ENCODE data around the gene TTC21A.

The TTC21A gene

GRCh38 chr3:39141171-39141995 lies 33.9 kb downstream of the TTC21A start:
- Histone ChIP-seq H3K9ac (ENCODE audit: low read length) (no peak overlapping the region), H3K4me1 (ENCODE audit: control insufficient read depth, low read depth, low read length) (no peaks in the 10 kb centered on the region), H3K9me3 (ENCODE audit: control insufficient read depth, low read depth, low read length) (no peaks in the 10 kb centered on the region), H3K27me3 (ENCODE audit: control insufficient read depth, insufficient read depth, low read length) (no peaks in the 10 kb centered on the region), H3K36me3 (ENCODE audit: control insufficient read depth, low read depth, low read length) (peaks cover 37% of the 10 kb centered on the region), H3K27ac (ENCODE audit: low read length) (no peak overlapping the region), H3K4me3 (ENCODE audit: low read length) (no peak overlapping the region)

- H3K4me3 ChIP-seq (ENCODE audit: low read length), result no peak overlapping the region
- H3K27me3 ChIP-seq (ENCODE audit: control insufficient read depth, insufficient read depth, low read length), result no peaks in the 10 kb centered on the region
- H3K9me3 ChIP-seq (ENCODE audit: control insufficient read depth, low read depth, low read length), result no peaks in the 10 kb centered on the region
- peaks cover 4% of the 10 kb centered on the region for H3K4me1 ChIP-seq (ENCODE audit: control insufficient read depth, low read depth, low read length)
- no peak overlapping the region for H3K9ac ChIP-seq (ENCODE audit: low read length)
- H3K36me3 ChIP-seq (ENCODE audit: control insufficient read depth, low read depth, low read length), result peaks cover 37% of the 10 kb centered on the region
- no peak overlapping the region for H3K27ac ChIP-seq (ENCODE audit: low read length)
Observed at GRCh38 chr3:39142067-39142466, 34.6 kb downstream of the TTC21A start.

GRCh38 chr3:39143051-39143885 lies 35.8 kb downstream of the TTC21A start:
- H3K27me3 ChIP-seq (ENCODE audit: control insufficient read depth, insufficient read depth, low read length), result no peaks in the 10 kb centered on the region
- peaks cover 14% of the 10 kb centered on the region for H3K4me1 ChIP-seq (ENCODE audit: control insufficient read depth, low read depth, low read length)
- no peak overlapping the region for H3K27ac ChIP-seq (ENCODE audit: low read length)
- no peak overlapping the region for H3K4me3 ChIP-seq (ENCODE audit: low read length)
- no peak overlapping the region for H3K9ac ChIP-seq (ENCODE audit: low read length)
- H3K36me3 ChIP-seq (ENCODE audit: control insufficient read depth, low read depth, low read length), result peaks cover 37% of the 10 kb centered on the region
- no peaks in the 10 kb centered on the region for H3K9me3 ChIP-seq (ENCODE audit: control insufficient read depth, low read depth, low read length)

GRCh38 chr3:39144095-39144747 lies 36.7 kb downstream of the TTC21A start:
- no peaks in the 10 kb centered on the region for H3K27me3 ChIP-seq (ENCODE audit: control insufficient read depth, insufficient read depth, low read length)
- H3K4me3 ChIP-seq (ENCODE audit: low read length), result no peak overlapping the region
- H3K27ac ChIP-seq (ENCODE audit: low read length), result no peak overlapping the region
- H3K36me3 ChIP-seq (ENCODE audit: control insufficient read depth, low read depth, low read length), result peaks cover 37% of the 10 kb centered on the region
- no peak overlapping the region for H3K9ac ChIP-seq (ENCODE audit: low read length)
- no peaks in the 10 kb centered on the region for H3K9me3 ChIP-seq (ENCODE audit: control insufficient read depth, low read depth, low read length)
- peaks cover 24% of the 10 kb centered on the region for H3K4me1 ChIP-seq (ENCODE audit: control insufficient read depth, low read depth, low read length)

- Histone ChIP-seq H3K4me3 (ENCODE audit: low read length) (no peak overlapping the region), H3K9me3 (ENCODE audit: control insufficient read depth, low read depth, low read length) (no peaks in the 10 kb centered on the region), H3K9ac (ENCODE audit: low read length) (no peak overlapping the region), H3K27me3 (ENCODE audit: control insufficient read depth, insufficient read depth, low read length) (no peaks in the 10 kb centered on the region), H3K27ac (ENCODE audit: low read length) (no peak overlapping the region), H3K36me3 (ENCODE audit: control insufficient read depth, low read depth, low read length) (peaks cover 37% of the 10 kb centered on the region), H3K4me1 (ENCODE audit: control insufficient read depth, low read depth, low read length) (peaks cover 30% of the 10 kb centered on the region)
Observed at GRCh38 chr3:39144748-39145380, 37.4 kb downstream of the TTC21A start.

- H3K36me3 ChIP-seq (ENCODE audit: control insufficient read depth, low read depth, low read length), result peaks cover 37% of the 10 kb centered on the region
- no peaks in the 10 kb centered on the region for H3K9me3 ChIP-seq (ENCODE audit: control insufficient read depth, low read depth, low read length)
- H3K27ac ChIP-seq (ENCODE audit: low read length), result no peak overlapping the region
- H3K9ac ChIP-seq (ENCODE audit: low read length), result no peak overlapping the region
- no peak overlapping the region for H3K4me3 ChIP-seq (ENCODE audit: low read length)
- H3K4me1 ChIP-seq (ENCODE audit: control insufficient read depth, low read depth, low read length), result peaks cover 42% of the 10 kb centered on the region
- H3K27me3 ChIP-seq (ENCODE audit: control insufficient read depth, insufficient read depth, low read length), result no peaks in the 10 kb centered on the region
Observed at GRCh38 chr3:39146083-39146501, 38.6 kb downstream of the TTC21A start.

GRCh38 chr3:39146611-39147591 lies 39.4 kb downstream of the TTC21A start:
- Histone ChIP-seq H3K4me1 (ENCODE audit: control insufficient read depth, low read depth, low read length) (peaks cover 50% of the 10 kb centered on the region), H3K9ac (ENCODE audit: low read length) (no peak overlapping the region), H3K27ac (ENCODE audit: low read length) (no peak overlapping the region), H3K36me3 (ENCODE audit: control insufficient read depth, low read depth, low read length) (peaks cover 37% of the 10 kb centered on the region), H3K9me3 (ENCODE audit: control insufficient read depth, low read depth, low read length) (no peaks in the 10 kb centered on the region), H3K4me3 (ENCODE audit: low read length) (no peak overlapping the region), H3K27me3 (ENCODE audit: control insufficient read depth, insufficient read depth, low read length) (no peaks in the 10 kb centered on the region)

- no peak overlapping the region for H3K9ac ChIP-seq (ENCODE audit: low read length)
- H3K4me3 ChIP-seq (ENCODE audit: low read length), result no peak overlapping the region
- no peak overlapping the region for H3K27ac ChIP-seq (ENCODE audit: low read length)
- no peaks in the 10 kb centered on the region for H3K9me3 ChIP-seq (ENCODE audit: control insufficient read depth, low read depth, low read length)
- peaks cover 30% of the 10 kb centered on the region for H3K36me3 ChIP-seq (ENCODE audit: control insufficient read depth, low read depth, low read length)
- peaks cover 55% of the 10 kb centered on the region for H3K4me1 ChIP-seq (ENCODE audit: control insufficient read depth, low read depth, low read length)
- peaks cover 8% of the 10 kb centered on the region for H3K27me3 ChIP-seq (ENCODE audit: control insufficient read depth, insufficient read depth, low read length)
Observed at GRCh38 chr3:39147711-39148434, 40.4 kb downstream of the TTC21A start.

- no peak overlapping the region for H3K9ac ChIP-seq (ENCODE audit: low read length)
- H3K36me3 ChIP-seq (ENCODE audit: control insufficient read depth, low read depth, low read length), result peaks cover 23% of the 10 kb centered on the region
- peaks cover 10% of the 10 kb centered on the region for H3K27me3 ChIP-seq (ENCODE audit: control insufficient read depth, insufficient read depth, low read length)
- no peak overlapping the region for H3K27ac ChIP-seq (ENCODE audit: low read length)
- H3K9me3 ChIP-seq (ENCODE audit: control insufficient read depth, low read depth, low read length), result no peaks in the 10 kb centered on the region
- peaks cover 55% of the 10 kb centered on the region for H3K4me1 ChIP-seq (ENCODE audit: control insufficient read depth, low read depth, low read length)
- no peak overlapping the region for H3K4me3 ChIP-seq (ENCODE audit: low read length)
Observed at GRCh38 chr3:39148435-39149058, 41.1 kb downstream of the TTC21A start.

GRCh38 chr3:39149059-39149455 lies 41.6 kb downstream of the TTC21A start:
- Histone ChIP-seq H3K9ac (ENCODE audit: low read length) (no peak overlapping the region), H3K36me3 (ENCODE audit: control insufficient read depth, low read depth, low read length) (peaks cover 18% of the 10 kb centered on the region), H3K9me3 (ENCODE audit: control insufficient read depth, low read depth, low read length) (no peaks in the 10 kb centered on the region), H3K27ac (ENCODE audit: low read length) (no peak overlapping the region), H3K27me3 (ENCODE audit: control insufficient read depth, insufficient read depth, low read length) (peaks cover 10% of the 10 kb centered on the region), H3K4me3 (ENCODE audit: low read length) (no peak overlapping the region), H3K4me1 (ENCODE audit: control insufficient read depth, low read depth, low read length) (peaks cover 55% of the 10 kb centered on the region)
